ENCODE measurements around the gene PTCSC3. TPM values are rescaled to one million over a fixed set of nuclear protein-coding genes. Genes with fewer than 3 reads are reported as not detected.

The PTCSC3 gene
- polyA plus RNA-seq, 3 donors = not detected

DNA sequence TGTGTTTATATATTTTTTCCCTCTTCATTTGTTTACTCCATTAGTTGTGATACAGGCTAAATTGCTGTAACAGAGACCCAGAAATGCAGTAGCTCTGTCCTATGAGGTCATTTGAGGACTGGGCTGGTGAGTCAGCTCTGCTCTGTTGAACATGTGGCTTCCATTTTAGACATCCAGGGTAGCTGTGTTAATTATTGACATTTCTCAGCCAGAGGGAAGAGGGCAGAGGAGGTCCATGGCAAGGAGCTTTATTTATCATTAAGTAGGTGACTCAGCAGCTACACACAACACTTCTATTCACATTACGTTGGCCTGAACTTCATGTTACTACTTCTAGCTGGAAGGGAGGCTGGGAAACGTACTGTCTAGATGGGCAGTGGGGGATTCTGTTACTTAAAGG lies 85.4 kb downstream of the PTCSC3 start:
- Mint-ChIP-seq H3K27ac (no peak overlapping the region), H3K9me3 (peaks cover 0 to 1% (median 0%) of the 10 kb centered on the region in 7 donors), H3K4me3 (no peak overlapping the region), H3K27me3 (ENCODE audit: low read depth in 3 of 3) (peaks cover 2 to 8% (median 3%) of the 10 kb centered on the region in 3 donors), H3K4me1 (no peaks in the 10 kb centered on the region), H3K36me3 (no peaks in the 10 kb centered on the region)
- H3K79me2 ChIP-seq (ENCODE audit: insufficient read depth, low read length) = no peaks in the 10 kb centered on the region
- H3K9ac ChIP-seq (ENCODE audit: insufficient read depth, low read length, poor library complexity, severe bottlenecking) = no peak overlapping the region
- DNase-seq = no peak
- TF ChIP-seq, protein P1, sequence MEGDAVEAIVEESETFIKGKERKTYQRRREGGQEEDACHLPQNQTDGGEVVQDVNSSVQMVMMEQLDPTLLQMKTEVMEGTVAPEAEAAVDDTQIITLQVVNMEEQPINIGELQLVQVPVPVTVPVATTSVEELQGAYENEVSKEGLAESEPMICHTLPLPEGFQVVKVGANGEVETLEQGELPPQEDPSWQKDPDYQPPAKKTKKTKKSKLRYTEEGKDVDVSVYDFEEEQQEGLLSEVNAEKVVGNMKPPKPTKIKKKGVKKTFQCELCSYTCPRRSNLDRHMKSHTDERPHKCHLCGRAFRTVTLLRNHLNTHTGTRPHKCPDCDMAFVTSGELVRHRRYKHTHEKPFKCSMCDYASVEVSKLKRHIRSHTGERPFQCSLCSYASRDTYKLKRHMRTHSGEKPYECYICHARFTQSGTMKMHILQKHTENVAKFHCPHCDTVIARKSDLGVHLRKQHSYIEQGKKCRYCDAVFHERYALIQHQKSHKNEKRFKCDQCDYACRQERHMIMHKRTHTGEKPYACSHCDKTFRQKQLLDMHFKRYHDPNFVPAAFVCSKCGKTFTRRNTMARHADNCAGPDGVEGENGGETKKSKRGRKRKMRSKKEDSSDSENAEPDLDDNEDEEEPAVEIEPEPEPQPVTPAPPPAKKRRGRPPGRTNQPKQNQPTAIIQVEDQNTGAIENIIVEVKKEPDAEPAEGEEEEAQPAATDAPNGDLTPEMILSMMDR (IDR thresholded peaks at IDR 0.05) = no peak
- no peak overlapping the region for H3K4me2 ChIP-seq (replicated peaks; ENCODE audit: extremely low read depth, low read length, poor library complexity, severe bottlenecking)
- H4K20me1 ChIP-seq (ENCODE audit: insufficient read depth, low read length) = no peaks in the 10 kb centered on the region
- no peaks in the 10 kb centered on the region for H3K9me3 ChIP-seq (replicated peaks in 1 of 2; ENCODE audit: control insufficient read depth in 1 of 2, insufficient read depth in 1 of 2, low read length in 2 of 2)
- H3K36me3 ChIP-seq (replicated peaks in 1 of 2; ENCODE audit: control insufficient read depth in 1 of 2, insufficient read depth in 2 of 2, low read length in 2 of 2) = no peaks in the 10 kb centered on the region
- H3K27me3 ChIP-seq (ENCODE audit: control insufficient read depth in 2 of 2, insufficient read depth in 2 of 2, low read length in 2 of 2) = no peaks in the 10 kb centered on the region
- no peak overlapping the region for H3K27ac ChIP-seq (ENCODE audit: low read depth in 1 of 2, low read length in 2 of 2)
- WGBS (ENCODE audit: insufficient coverage) = no CpG with 5 or more reads among the region's 2 CpGs
- H3K4me3 ChIP-seq (replicated peaks in 1 of 3; ENCODE audit: low read depth in 2 of 3, low read length in 3 of 3) = no peak overlapping the region
- no peak overlapping the region for H2AFZ ChIP-seq (ENCODE audit: insufficient read depth, low read depth, low read length, poor library complexity, severe bottlenecking)
- H3K4me1 ChIP-seq (ENCODE audit: control insufficient read depth in 1 of 2, insufficient read depth in 2 of 2, low read length in 2 of 2) = no peaks in the 10 kb centered on the region
- intact Hi-C loops (cut with micrococcal nuclease) = no loop called here

DNA sequence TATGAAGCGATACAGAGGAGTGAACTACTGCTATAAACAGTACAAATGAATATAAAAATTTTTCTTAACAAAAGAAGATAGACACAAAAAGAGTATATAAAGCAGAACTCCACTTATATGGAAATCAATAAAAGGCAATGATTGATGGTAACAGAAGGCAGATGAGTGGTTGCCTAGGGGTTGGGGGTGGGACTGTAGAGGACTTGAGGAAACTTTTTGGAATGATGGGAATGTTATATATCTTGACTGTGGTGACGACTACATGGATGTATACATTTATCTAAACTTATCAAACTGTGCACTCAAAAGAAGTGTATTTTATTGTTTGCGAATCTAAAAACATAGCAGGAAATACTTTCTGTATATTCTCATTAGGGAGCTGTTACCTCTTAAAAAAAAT lies 89.1 kb downstream of the PTCSC3 start:
- H3K4me3 ChIP-seq (replicated peaks in 1 of 3; ENCODE audit: low read depth in 2 of 3, low read length in 3 of 3) = no peak overlapping the region
- H3K27me3 Mint-ChIP-seq (ENCODE audit: low read depth in 3 of 3) = peaks cover 2 to 5% (median 2%) of the 10 kb centered on the region in 3 donors
- no peaks in the 10 kb centered on the region for H3K36me3 Mint-ChIP-seq
- no peaks in the 10 kb centered on the region for H3K4me1 Mint-ChIP-seq
- no peak overlapping the region for H3K4me3 Mint-ChIP-seq
- no CpG with 5 or more reads among the region's 3 CpGs for WGBS (ENCODE audit: insufficient coverage)
- H3K9me3 Mint-ChIP-seq = peaks cover 0 to 1% (median 0%) of the 10 kb centered on the region in 7 donors
- intact Hi-C loops (cut with micrococcal nuclease) = no loop called here
- DNase-seq = no peak
- no peak overlapping the region for H2AFZ ChIP-seq (ENCODE audit: insufficient read depth, low read depth, low read length, poor library complexity, severe bottlenecking)
- no peaks in the 10 kb centered on the region for H3K79me2 ChIP-seq (ENCODE audit: insufficient read depth, low read length)
- H3K36me3 ChIP-seq (replicated peaks in 1 of 2; ENCODE audit: control insufficient read depth in 1 of 2, insufficient read depth in 2 of 2, low read length in 2 of 2) = no peaks in the 10 kb centered on the region
- H3K27ac ChIP-seq (ENCODE audit: low read depth in 1 of 2, low read length in 2 of 2) = no peak overlapping the region
- no peaks in the 10 kb centered on the region for H3K27me3 ChIP-seq (ENCODE audit: control insufficient read depth in 2 of 2, insufficient read depth in 2 of 2, low read length in 2 of 2)
- no peak overlapping the region for H3K27ac Mint-ChIP-seq
- TF ChIP-seq, protein P1 (IDR thresholded peaks at IDR 0.05) = no peak
- H3K9ac ChIP-seq (ENCODE audit: insufficient read depth, low read length, poor library complexity, severe bottlenecking) = no peak overlapping the region
- H3K4me2 ChIP-seq (replicated peaks; ENCODE audit: extremely low read depth, low read length, poor library complexity, severe bottlenecking) = no peak overlapping the region
- no peaks in the 10 kb centered on the region for H3K9me3 ChIP-seq (replicated peaks in 1 of 2; ENCODE audit: control insufficient read depth in 1 of 2, insufficient read depth in 1 of 2, low read length in 2 of 2)
- H3K4me1 ChIP-seq (ENCODE audit: control insufficient read depth in 1 of 2, insufficient read depth in 2 of 2, low read length in 2 of 2) = no peaks in the 10 kb centered on the region
- H4K20me1 ChIP-seq (ENCODE audit: insufficient read depth, low read length) = no peaks in the 10 kb centered on the region
